Measurements from ENCODE around the gene OXLD1. TPM values are rescaled to one million over a fixed set of nuclear protein-coding genes. Genes with fewer than 3 reads are reported as not detected.
A peak's percentile ranks its signal among the peaks of the same experiment; 100 is the strongest.

Gene OXLD1
- total and polyA plus RNA-seq, 9 donors: 9.9 to 21.8 (median 11.6) TPM

- no peak for DNase-seq
- H3K4me1 ChIP-seq (ENCODE audit: control insufficient read depth, insufficient read depth, low read length): no peaks in the 10 kb centered on the region
- H3K27me3 ChIP-seq (ENCODE audit: control insufficient read depth, insufficient read depth, low read length): no peaks in the 10 kb centered on the region
- no peak overlapping the region for H3K4me3 ChIP-seq (ENCODE audit: low read length)
- H3K9me3 ChIP-seq (replicated peaks; ENCODE audit: control insufficient read depth, low read depth, low read length): no peaks in the 10 kb centered on the region
- H3K27ac ChIP-seq (ENCODE audit: low read length): no peak overlapping the region
- WGBS (ENCODE audit: insufficient coverage): 92% methylated on average over 17 of the region's 18 CpGs
- H3K36me3 ChIP-seq (ENCODE audit: control insufficient read depth, insufficient read depth, low read length): peaks cover 98% of the 10 kb centered on the region
Measured at GRCh38 chr17:81691196-81691595, 24.8 kb upstream of the OXLD1 start.

GRCh38 chr17:81690549-81690948, 24.1 kb upstream of the OXLD1 start:
- no peak overlapping the region for H3K27ac ChIP-seq (ENCODE audit: low read length)
- H3K9me3 ChIP-seq (replicated peaks; ENCODE audit: control insufficient read depth, low read depth, low read length): no peaks in the 10 kb centered on the region
- peaks cover 97% of the 10 kb centered on the region for H3K36me3 ChIP-seq (ENCODE audit: control insufficient read depth, insufficient read depth, low read length)
- no peak overlapping the region for H3K4me3 ChIP-seq (ENCODE audit: low read length)
- H3K4me1 ChIP-seq (ENCODE audit: control insufficient read depth, insufficient read depth, low read length): peaks cover under 1% of the 10 kb centered on the region
- 82% methylated on average over 17 of the region's 17 CpGs for WGBS (ENCODE audit: insufficient coverage)
- DNase-seq: no peak
- no peaks in the 10 kb centered on the region for H3K27me3 ChIP-seq (ENCODE audit: control insufficient read depth, insufficient read depth, low read length)

GRCh38 chr17:81690066-81690465, 23.7 kb upstream of the OXLD1 start:
- Histone ChIP-seq H3K9me3 (replicated peaks; ENCODE audit: control insufficient read depth, low read depth, low read length) (no peaks in the 10 kb centered on the region), H3K4me3 (ENCODE audit: low read length) (no peak overlapping the region), H3K27ac (ENCODE audit: low read length) (no peak overlapping the region), H3K27me3 (ENCODE audit: control insufficient read depth, insufficient read depth, low read length) (no peaks in the 10 kb centered on the region), H3K36me3 (ENCODE audit: control insufficient read depth, insufficient read depth, low read length) (peaks cover 97% of the 10 kb centered on the region), H3K4me1 (ENCODE audit: control insufficient read depth, insufficient read depth, low read length) (peaks cover 6% of the 10 kb centered on the region)
- WGBS (ENCODE audit: insufficient coverage): 89% methylated on average over 16 of the region's 18 CpGs
- DNase-seq: no peak

DNA sequence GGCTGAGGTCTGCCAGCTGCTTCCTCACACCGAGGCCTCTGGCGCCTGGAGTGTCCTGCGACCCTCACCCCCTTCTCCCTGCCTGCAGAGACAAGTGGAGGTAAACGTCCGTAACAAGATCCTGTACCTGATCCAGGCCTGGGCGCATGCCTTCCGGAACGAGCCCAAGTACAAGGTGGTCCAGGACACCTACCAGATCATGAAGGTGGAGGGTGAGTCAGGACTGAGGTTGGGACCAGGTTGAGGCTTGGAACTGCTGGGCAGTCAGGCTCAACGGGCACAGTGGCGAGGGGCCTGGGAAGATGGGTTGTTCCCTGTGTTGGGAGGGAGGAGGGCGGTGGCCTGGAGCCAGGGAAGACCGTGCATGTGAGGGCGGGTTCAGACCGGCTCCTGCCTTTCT, 22.2 kb upstream of the OXLD1 start:
- no peak overlapping the region for H3K4me3 ChIP-seq (ENCODE audit: low read length)
- peaks cover 14% of the 10 kb centered on the region for H3K4me1 ChIP-seq (ENCODE audit: control insufficient read depth, insufficient read depth, low read length)
- H3K36me3 ChIP-seq (ENCODE audit: control insufficient read depth, insufficient read depth, low read length): peaks cover 82% of the 10 kb centered on the region
- 85% methylated on average over 14 of the region's 14 CpGs for WGBS (ENCODE audit: insufficient coverage)
- H3K27me3 ChIP-seq (ENCODE audit: control insufficient read depth, insufficient read depth, low read length): no peaks in the 10 kb centered on the region
- no peaks in the 10 kb centered on the region for H3K9me3 ChIP-seq (replicated peaks; ENCODE audit: control insufficient read depth, low read depth, low read length)
- no peak for DNase-seq
- H3K27ac ChIP-seq (ENCODE audit: low read length): no peak overlapping the region

DNA sequence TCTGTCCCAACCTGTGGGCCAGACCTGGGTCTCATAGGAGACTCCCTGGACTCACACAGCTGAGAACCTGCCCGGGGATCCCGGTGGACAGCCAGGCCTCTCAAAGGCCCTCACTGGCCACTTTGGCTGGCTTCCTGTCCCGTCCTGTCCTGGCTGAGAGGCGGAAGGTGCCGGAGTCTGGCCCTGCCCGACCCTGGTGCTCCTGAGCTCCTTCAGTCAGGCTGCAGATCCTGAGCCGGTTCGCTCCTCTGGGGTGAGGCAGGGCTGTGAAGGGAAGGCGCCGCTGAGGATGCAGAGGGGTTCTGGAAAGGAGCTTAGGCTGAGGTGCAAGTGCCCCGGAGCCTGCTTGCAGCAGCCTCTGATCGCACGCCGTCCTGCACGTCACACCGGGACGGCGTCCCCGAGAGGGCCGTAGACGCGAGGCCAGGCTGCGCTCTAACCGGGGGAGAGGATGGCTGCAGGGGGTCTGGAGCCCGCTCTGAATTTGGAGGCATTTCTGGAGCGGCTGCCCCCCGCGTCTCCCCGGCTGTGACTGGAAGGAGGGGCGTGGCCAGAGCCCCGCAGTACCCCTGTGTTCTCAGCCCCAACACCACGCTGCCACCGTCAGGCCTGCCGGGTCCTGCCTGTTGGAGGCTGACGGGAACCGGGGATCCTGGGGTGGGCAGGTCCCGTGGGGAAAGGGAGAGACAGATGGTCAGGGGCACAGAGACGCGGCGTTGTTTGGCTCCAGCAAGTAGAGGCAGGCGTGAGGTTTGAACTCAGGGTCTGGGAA, 21.6 kb upstream of the OXLD1 start:
- Histone ChIP-seq H3K9me3 (replicated peaks; ENCODE audit: control insufficient read depth, low read depth, low read length) (no peaks in the 10 kb centered on the region), H3K27ac (ENCODE audit: low read length) (no peak overlapping the region), H3K36me3 (ENCODE audit: control insufficient read depth, insufficient read depth, low read length) (peaks cover 76% of the 10 kb centered on the region), H3K4me1 (ENCODE audit: control insufficient read depth, insufficient read depth, low read length) (peaks cover 14% of the 10 kb centered on the region), H3K4me3 (ENCODE audit: low read length) (no peak overlapping the region), H3K27me3 (ENCODE audit: control insufficient read depth, insufficient read depth, low read length) (no peaks in the 10 kb centered on the region)
- DNase-seq: no peak
- WGBS (ENCODE audit: insufficient coverage): 90% methylated on average over 40 of the region's 41 CpGs

- 92% methylated on average over 20 of the region's 20 CpGs for WGBS (ENCODE audit: insufficient coverage)
- no peak overlapping the region for H3K27ac ChIP-seq (ENCODE audit: low read length)
- no peak for DNase-seq
Measured at GRCh38 chr17:81686614-81687013, 20.2 kb upstream of the OXLD1 start.

DNA sequence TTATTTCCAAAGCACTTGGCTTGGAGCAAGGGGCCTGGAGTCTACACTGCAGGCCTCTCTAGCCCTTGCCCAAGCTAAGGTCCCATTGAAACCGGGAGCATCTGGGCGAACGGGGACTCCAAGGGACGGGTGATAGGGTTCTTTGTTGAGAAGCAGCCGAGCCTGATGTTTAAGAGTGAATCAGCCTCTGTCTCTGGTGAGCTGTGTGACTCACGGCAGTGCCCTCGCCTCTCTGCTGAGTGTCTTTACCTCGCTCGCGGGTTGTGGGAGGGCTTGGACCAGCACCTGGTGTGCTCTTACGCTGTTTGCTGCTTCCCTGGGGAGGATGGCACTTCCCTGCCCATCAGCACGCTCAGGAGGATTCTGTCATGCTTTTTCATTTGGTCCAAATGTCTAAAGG, 18.7 kb upstream of the OXLD1 start:
- Histone ChIP-seq H3K9me3 (replicated peaks; ENCODE audit: control insufficient read depth, low read depth, low read length) (no peaks in the 10 kb centered on the region), H3K36me3 (ENCODE audit: control insufficient read depth, insufficient read depth, low read length) (peaks cover 58% of the 10 kb centered on the region), H3K27ac (ENCODE audit: low read length) (no peak overlapping the region), H3K4me1 (ENCODE audit: control insufficient read depth, insufficient read depth, low read length) (peaks cover 26% of the 10 kb centered on the region), H3K27me3 (ENCODE audit: control insufficient read depth, insufficient read depth, low read length) (no peaks in the 10 kb centered on the region), H3K4me3 (ENCODE audit: low read length) (peak overlapping the region; percentile 76)
- WGBS (ENCODE audit: insufficient coverage): 84% methylated on average over 11 of the region's 12 CpGs
- DNase-seq: no peak

More at GRCh38 chr17:81686614-81687013, 20.2 kb upstream of the OXLD1 start:
- peaks cover 26% of the 10 kb centered on the region for H3K4me1 ChIP-seq (ENCODE audit: control insufficient read depth, insufficient read depth, low read length)
- peaks cover 63% of the 10 kb centered on the region for H3K36me3 ChIP-seq (ENCODE audit: control insufficient read depth, insufficient read depth, low read length)
- no peaks in the 10 kb centered on the region for H3K27me3 ChIP-seq (ENCODE audit: control insufficient read depth, insufficient read depth, low read length)
- no peaks in the 10 kb centered on the region for H3K9me3 ChIP-seq (replicated peaks; ENCODE audit: control insufficient read depth, low read depth, low read length)
- H3K4me3 ChIP-seq (ENCODE audit: low read length): no peak overlapping the region

DNA sequence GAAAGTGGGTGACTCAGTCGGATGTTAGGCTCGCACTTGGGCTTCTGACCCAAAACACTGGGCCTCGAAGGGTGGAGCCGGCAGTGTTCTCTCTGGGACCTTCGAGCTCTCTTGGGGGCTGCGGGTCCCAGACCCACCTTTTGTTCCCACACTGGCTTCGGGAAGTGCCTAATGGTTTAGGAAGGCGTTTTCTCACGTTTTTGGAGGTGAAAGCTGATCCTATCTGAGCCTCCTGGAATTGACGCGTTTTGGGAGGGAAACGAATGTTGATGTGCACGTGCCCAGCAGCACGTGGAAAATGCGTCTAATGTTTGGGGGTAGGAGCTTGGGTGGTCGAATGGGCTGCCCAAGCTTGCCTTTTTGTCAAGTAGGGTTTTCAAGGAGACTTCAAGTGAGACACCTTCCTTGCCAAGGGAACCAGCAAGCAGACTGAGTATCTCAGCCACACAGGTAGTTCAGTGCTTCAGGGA, 18.1 kb upstream of the OXLD1 start:
- Histone ChIP-seq H3K36me3 (ENCODE audit: control insufficient read depth, insufficient read depth, low read length) (peaks cover 52% of the 10 kb centered on the region), H3K4me1 (ENCODE audit: control insufficient read depth, insufficient read depth, low read length) (peaks cover 26% of the 10 kb centered on the region), H3K27ac (ENCODE audit: low read length) (peak overlapping the region; percentile 13), H3K9me3 (replicated peaks; ENCODE audit: control insufficient read depth, low read depth, low read length) (no peaks in the 10 kb centered on the region), H3K4me3 (ENCODE audit: low read length) (peak overlapping the region; percentile 76), H3K27me3 (ENCODE audit: control insufficient read depth, insufficient read depth, low read length) (no peaks in the 10 kb centered on the region)
- DNase-seq: no peak
- 4% methylated on average over 16 of the region's 16 CpGs for WGBS (ENCODE audit: insufficient coverage)

DNA sequence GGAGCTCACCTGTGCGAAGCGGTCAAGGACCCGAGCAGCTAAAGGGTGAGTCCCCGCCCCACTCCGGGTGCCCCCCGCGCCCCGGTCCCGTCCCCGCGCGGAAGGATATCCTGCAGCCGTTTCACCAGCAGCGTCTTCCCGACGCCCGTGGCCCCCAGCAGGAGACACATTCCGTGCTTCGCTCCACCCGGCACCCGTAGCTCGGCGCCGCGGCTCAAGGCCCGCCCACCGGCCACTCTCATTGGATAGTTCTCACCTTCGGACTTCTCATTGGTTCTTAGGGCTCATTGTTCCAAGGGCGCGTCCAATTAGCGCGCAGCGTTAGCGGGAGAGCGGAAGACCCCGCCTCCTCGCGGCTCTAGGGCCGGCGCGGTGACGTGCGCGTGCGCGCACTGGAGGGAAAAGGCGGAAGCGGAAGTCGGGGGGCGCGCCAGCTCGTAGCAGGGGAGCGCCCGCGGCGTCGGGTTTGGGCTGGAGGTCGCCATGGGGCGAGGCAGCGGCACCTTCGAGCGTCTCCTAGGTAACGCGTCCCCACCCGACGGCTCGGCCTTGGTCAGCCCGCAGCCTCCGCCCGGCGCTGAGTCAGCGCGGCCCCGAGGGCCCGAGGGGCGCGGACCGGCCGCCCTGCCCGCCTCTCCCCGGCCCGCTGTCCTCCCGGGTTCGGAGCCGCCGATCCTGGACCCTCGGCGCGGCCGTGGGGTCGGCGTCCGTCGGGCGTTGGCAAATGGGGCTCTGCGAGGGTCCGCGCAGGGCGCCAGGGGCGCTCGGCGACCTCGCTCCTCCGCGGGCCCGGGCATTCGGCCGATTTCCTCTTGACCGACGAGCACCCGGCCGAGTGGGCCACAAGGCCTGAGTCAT, 17.4 kb upstream of the OXLD1 start, which contains the start of the genes ARL16 and HGS:
Gene ARL16, minus strand, starts transcription at position 214 of the 858 bp plus-strand sequence. Its CDS starts 44 bp downstream, at position 170.
Gene HGS, plus strand, starts transcription at position 428 of the 858 bp plus-strand sequence. Its CDS starts 56 bp downstream, at position 484.
- H3K27ac ChIP-seq (ENCODE audit: low read length): peak within 1 kb of the TSS; percentile 32
- peaks cover 26% of the 10 kb centered on the region for H3K4me1 ChIP-seq (ENCODE audit: control insufficient read depth, insufficient read depth, low read length)
- under 1% methylated on average over 112 of the region's 112 CpGs for WGBS (ENCODE audit: insufficient coverage)
- peaks cover 45% of the 10 kb centered on the region for H3K36me3 ChIP-seq (ENCODE audit: control insufficient read depth, insufficient read depth, low read length)
- DNase-seq: peak; percentile 100
- peak within 1 kb of the TSS; percentile 76 for H3K4me3 ChIP-seq (ENCODE audit: low read length)
- H3K9me3 ChIP-seq (replicated peaks; ENCODE audit: control insufficient read depth, low read depth, low read length): no peaks in the 10 kb centered on the region
- no peaks in the 10 kb centered on the region for H3K27me3 ChIP-seq (ENCODE audit: control insufficient read depth, insufficient read depth, low read length)

DNA sequence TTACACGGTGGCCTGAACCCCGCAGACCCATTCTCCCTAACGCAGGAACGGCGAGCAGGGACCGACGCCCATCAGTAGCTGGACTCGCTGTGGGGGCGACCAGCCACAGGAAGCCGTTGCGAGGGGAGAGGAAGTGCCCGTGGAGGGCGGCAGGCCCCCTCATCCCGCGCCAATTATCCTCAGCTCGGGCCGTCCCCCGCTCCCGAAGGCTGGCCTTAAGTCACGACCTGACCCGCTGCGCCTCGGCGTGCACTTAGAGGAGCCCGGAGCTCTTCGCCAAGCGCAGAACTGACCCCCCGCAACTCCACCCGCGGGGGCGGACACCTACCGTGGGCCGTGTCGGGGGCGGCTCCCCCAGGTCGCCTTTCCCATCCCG, 16.8 kb upstream of the OXLD1 start:
- 0% methylated on average over 37 of the region's 37 CpGs for WGBS (ENCODE audit: insufficient coverage)
- no peak for DNase-seq

More for the DNA sequence above, 16.8 kb upstream of the OXLD1 start:
- peak overlapping the region; percentile 76 for H3K4me3 ChIP-seq (ENCODE audit: low read length)
- H3K36me3 ChIP-seq (ENCODE audit: control insufficient read depth, insufficient read depth, low read length): peaks cover 39% of the 10 kb centered on the region
- H3K27me3 ChIP-seq (ENCODE audit: control insufficient read depth, insufficient read depth, low read length): no peaks in the 10 kb centered on the region
- H3K9me3 ChIP-seq (replicated peaks; ENCODE audit: control insufficient read depth, low read depth, low read length): no peaks in the 10 kb centered on the region
- H3K27ac ChIP-seq (ENCODE audit: low read length): peak overlapping the region; percentile 32
- H3K4me1 ChIP-seq (ENCODE audit: control insufficient read depth, insufficient read depth, low read length): peaks cover 26% of the 10 kb centered on the region

Measured in muscle of leg (tissue), 11 donors.